Measurements from ENCODE around the gene CYP1B1. TPM values are rescaled to one million over a fixed set of nuclear protein-coding genes. Genes with fewer than 3 reads are reported as not detected.
"Not testable (repeated sequence)": the region's sequence is repeated elsewhere in the genome, so short reads cannot be mapped to it uniquely, and the experiment has no call there.

CYP1B1 gene
- total RNA-seq, 4 donors from 2014 or later, result 10.4 to 42.2 (median 18.4) TPM

DNA sequence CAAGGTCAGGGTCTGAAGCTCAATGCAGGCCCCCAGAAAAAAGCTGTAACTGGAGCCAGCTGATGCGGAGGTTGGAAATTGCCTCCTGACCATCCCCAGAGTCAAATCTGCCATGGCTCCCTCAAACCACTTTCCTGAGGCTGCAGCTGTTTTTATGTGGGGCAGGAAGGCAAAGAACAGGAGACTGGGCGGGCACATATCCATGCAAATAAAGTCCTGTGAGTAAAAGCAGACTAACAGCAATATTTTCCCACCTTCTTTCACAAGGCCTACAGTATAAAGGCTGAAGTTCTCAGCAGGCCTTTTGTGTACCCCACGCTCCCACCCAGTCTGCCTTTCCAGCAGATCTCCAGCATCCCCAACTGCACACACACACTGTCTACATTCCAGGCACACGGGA is 47.1 kb downstream of the CYP1B1 start:
- no peaks in the 10 kb centered on the region for H3K36me3 ChIP-seq
- TF ChIP-seq, protein P1, sequence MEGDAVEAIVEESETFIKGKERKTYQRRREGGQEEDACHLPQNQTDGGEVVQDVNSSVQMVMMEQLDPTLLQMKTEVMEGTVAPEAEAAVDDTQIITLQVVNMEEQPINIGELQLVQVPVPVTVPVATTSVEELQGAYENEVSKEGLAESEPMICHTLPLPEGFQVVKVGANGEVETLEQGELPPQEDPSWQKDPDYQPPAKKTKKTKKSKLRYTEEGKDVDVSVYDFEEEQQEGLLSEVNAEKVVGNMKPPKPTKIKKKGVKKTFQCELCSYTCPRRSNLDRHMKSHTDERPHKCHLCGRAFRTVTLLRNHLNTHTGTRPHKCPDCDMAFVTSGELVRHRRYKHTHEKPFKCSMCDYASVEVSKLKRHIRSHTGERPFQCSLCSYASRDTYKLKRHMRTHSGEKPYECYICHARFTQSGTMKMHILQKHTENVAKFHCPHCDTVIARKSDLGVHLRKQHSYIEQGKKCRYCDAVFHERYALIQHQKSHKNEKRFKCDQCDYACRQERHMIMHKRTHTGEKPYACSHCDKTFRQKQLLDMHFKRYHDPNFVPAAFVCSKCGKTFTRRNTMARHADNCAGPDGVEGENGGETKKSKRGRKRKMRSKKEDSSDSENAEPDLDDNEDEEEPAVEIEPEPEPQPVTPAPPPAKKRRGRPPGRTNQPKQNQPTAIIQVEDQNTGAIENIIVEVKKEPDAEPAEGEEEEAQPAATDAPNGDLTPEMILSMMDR (IDR thresholded peaks at IDR 0.05), result no peak
- no peak for TF ChIP-seq POLR2A (IDR thresholded peaks at IDR 0.05)
- H3K4me3 ChIP-seq (replicated peaks in 1 of 3), result no peak overlapping the region
- DNase-seq, result no peak
- H3K27ac ChIP-seq, result no peak overlapping the region
- no peaks in the 10 kb centered on the region for H3K27me3 ChIP-seq
- no peaks in the 10 kb centered on the region for H3K4me1 ChIP-seq
- 89 to 90% methylated on average over 4 of the region's 4 CpGs for WGBS, 2 donors
- intact Hi-C loops (cut with DNase I), result no loop called here
- H3K9me3 ChIP-seq, result no peaks in the 10 kb centered on the region

DNA sequence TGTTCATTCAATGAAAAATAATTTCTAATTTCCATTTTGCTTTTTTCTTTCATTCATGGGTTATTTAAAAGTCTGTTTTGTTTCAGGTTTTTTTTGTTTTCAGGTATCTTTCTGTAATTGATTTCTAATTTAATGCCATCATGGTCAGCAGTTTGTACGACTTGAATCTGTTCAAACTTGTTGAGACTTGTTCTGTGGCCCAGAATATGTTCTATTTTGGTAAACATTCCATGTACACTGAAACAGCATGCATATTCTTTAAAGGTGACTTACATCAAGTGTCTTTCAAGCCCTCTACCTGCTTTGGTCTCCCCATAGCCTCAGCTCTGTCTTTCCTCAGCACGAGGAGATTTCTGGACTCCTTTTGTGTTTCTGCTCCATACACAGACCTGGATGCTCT is 49.1 kb downstream of the CYP1B1 start:
- WGBS, 2 donors, result 75% methylated on average over 2 of the region's 2 CpGs
- Histone ChIP-seq H3K4me3 (replicated peaks in 1 of 3) (no peak overlapping the region), H3K27me3 (no peaks in the 10 kb centered on the region), H3K4me1 (no peaks in the 10 kb centered on the region), H3K36me3 (no peaks in the 10 kb centered on the region), H3K27ac (no peak overlapping the region), H3K9me3 (no peaks in the 10 kb centered on the region)
- DNase-seq, result no peak
- intact Hi-C loops (cut with DNase I), result no loop called here
- no peak for TF ChIP-seq POLR2A (IDR thresholded peaks at IDR 0.05)
- TF ChIP-seq, protein P1 (IDR thresholded peaks at IDR 0.05), result no peak

DNA sequence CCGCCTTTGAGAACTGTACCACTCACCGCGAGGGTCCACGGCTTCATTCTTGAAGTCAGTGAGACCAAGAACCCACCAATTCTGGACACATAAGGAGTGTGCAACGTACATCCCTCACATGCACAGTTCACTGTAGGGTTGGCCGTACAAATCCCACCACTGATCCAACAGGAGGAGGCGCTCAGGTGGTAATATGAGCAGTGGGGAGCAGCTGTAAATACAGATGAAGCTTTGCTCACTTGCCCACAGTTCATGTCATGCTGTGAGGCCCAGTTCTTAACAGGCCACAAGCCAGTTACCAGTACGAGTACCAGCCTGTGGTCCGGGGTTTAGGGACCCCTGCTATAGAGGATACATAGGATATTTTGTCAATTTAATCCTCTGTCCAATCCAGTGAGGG is 54.4 kb downstream of the CYP1B1 start:
- Histone ChIP-seq H3K36me3 (no peaks in the 10 kb centered on the region), H3K4me3 (replicated peaks in 1 of 3) (no peak overlapping the region), H3K9me3 (no peaks in the 10 kb centered on the region), H3K4me1 (no peaks in the 10 kb centered on the region), H3K27me3 (no peaks in the 10 kb centered on the region), H3K27ac (no peak overlapping the region)
- intact Hi-C loops (cut with DNase I), result no loop called here
- WGBS, 2 donors, result 94 to 99% methylated on average over 9 of the region's 9 CpGs
- no peak for DNase-seq
- no peak for TF ChIP-seq POLR2A (IDR thresholded peaks at IDR 0.05)
- TF ChIP-seq, protein P1 (IDR thresholded peaks at IDR 0.05), result no peak

DNA sequence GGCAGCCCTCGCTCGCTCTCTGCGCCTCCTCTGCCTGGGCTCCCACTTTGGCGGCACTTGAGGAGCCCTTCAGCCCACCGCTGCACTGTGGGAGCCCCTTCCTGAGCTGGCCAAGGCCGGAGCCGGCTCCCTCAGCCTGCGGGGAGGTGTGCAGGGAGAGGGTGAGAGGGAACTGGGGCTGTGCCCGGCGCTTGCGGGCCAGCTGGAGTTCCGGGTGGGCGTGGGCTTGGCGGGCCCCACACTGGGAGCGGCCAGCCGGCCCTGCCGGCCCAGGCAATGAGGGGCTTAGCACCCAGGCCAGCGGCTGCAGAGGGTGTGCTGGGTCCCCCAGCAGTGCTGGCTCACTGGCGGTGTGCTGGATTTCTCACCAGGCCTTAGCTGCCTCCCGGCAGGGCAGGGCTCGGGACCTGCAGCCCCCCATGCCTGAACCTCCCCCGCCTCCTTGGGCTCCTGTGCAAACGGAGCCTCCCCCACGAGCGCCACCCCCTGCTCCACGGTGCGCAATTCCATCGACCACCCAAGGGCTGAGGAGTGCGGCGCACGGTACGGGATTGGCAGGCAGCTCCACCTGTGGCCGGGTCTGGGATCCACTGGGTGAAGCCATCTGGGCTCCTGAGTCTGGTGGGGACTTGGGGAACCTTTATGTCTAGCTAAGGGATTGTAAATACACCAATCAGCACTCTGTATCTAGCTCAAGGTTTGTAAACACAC is 55.4 kb downstream of the CYP1B1 start:
- intact Hi-C loops (cut with DNase I); H3K27ac ChIP-seq; H3K36me3 ChIP-seq; H3K4me1 ChIP-seq; H3K27me3 ChIP-seq; H3K9me3 ChIP-seq; DNase-seq; H3K4me3 ChIP-seq (replicated peaks in 1 of 3): not testable (repeated sequence)
- 96 to 98% methylated on average over 20 to 24 of the region's 33 CpGs for WGBS, 2 donors

DNA sequence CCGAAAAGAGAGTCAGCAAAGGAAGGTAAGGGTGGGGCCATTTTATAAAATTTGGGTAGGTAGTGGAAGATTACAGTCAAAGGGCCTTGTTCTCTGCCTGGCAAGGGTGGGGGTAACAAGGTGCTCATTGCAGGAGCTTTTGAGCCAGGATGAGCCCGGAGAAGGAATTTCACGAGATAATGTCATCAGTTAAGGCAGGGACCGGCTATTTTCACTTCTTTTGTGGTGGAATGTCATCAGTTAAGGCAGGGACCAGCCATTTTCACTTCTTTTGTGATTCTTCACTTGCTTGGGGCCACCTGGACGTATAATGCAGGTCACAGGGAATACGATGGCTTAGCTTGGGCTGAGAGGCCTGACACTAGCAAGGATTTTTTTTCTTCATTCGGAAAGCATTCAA is 58.1 kb downstream of the CYP1B1 start:
- Histone ChIP-seq H3K36me3 (no peaks in the 10 kb centered on the region), H3K27ac (no peak overlapping the region), H3K4me1 (no peaks in the 10 kb centered on the region), H3K9me3 (no peaks in the 10 kb centered on the region), H3K27me3 (no peaks in the 10 kb centered on the region), H3K4me3 (replicated peaks in 1 of 3) (no peak overlapping the region)
- 81 to 95% methylated on average over 7 of the region's 7 CpGs for WGBS, 2 donors
- TF ChIP-seq POLR2A (IDR thresholded peaks at IDR 0.05), result no peak
- TF ChIP-seq, protein P1 (IDR thresholded peaks at IDR 0.05), result no peak
- intact Hi-C loops (cut with DNase I), result no loop called here
- no peak for DNase-seq

Other genes with a start within 250 kb of the CYP1B1 start
- 10 to 100 TPM in 3 of 4 donors, 1 to 10 TPM in 1; 8.9 to 14.6 (median 13.3) TPM for gene RMDN2, start 150.9 kb downstream of the CYP1B1 start, total RNA-seq

Measured in thyroid gland (tissue), 4 donors.